Measurements from ENCODE around the gene ANTXRL.

- no peak for TF ChIP-seq CTCF (IDR thresholded peaks at IDR 0.05; ENCODE audit: insufficient read depth, low read length)
- no peak for TF ChIP-seq POLR2AphosphoS5 (IDR thresholded peaks at IDR 0.05; ENCODE audit: low read depth)
- TF ChIP-seq REST (IDR thresholded peaks at IDR 0.05; ENCODE audit: insufficient replicate concordance, low read depth): no peak
Observed at GRCh38 chr10:46309511-46310142, 22.8 kb downstream of the ANTXRL start.

Data from HL-60 (cell line).